DND-41 (cell line): ENCODE results near the gene AUTS2.

ENCODE experiments used
- CTCF ChIP-seq: IDR thresholded peaks from 2 replicates; pipeline ENCODE4 v1.5.1; 2012; ENCODE audit warnings: borderline replicate concordance, low read length, moderate library complexity, mild to moderate bottlenecking; ENCODE audit not compliant: poor library complexity, severe bottlenecking; ENCODE audit errors: extremely low read depth
- EZH2 ChIP-seq: IDR thresholded peaks from 3 replicates; pipeline ENCODE4 v1.6.1; 2012; ENCODE audit warnings: borderline replicate concordance, low read depth, mild to moderate bottlenecking, moderate library complexity, low read length, inconsistent platforms; ENCODE audit not compliant: severe bottlenecking

- no peak for TF ChIP-seq CTCF
- no peak for TF ChIP-seq EZH2
Measured at GRCh38 chr7:69982197-69982596, 383.9 kb downstream of the AUTS2 start.
